ENCODE data around the gene ZNF594. TPM values are rescaled to one million over a fixed set of nuclear protein-coding genes. Genes with fewer than 3 reads are reported as not detected.

Gene ZNF594
- total and polyA plus RNA-seq, 2 of the 13 experiments (the other 11 are each of a cell fraction or from before 2014, with no cell fraction given), result 2.9 to 9.6 TPM

DNA sequence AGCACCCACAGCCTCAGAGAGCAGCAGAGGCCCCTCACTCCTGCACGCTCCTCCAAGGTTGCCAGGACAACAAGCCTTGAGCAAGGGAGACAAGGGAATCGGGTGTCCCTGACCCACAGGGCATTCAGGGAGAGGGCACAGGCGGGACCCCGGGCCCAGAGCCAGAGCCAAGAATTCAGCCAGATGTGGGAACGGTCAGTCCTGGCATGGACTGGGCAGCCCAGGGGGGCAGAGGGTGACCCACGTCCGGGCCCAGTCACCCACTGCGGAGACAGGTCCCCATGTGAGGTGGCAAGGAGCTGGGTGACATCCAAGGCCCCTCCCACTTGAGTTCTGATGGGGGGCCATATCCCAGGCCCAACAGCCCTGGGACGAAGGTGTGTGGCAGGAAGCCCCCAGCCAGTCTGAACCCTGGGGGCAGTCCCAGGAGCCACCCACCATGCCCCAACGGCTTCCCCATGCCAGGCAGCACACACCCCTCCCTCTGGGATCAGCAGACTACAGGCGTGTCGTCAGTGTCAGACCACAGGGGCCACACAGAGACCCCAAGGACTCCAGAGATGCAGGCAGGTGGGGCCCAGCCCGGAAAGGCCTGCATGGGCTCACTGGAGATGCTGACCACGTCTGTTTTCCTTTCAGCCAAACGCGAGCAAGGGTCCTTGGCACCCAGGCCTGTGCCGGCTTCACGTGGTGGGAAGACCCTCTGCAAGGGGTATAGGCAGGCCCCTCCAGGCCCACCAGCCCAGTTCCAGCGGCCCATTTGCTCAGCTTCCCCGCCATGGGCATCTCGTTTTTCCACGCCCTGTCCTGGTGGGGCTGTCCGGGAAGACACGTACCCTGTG is 52.8 kb downstream of the ZNF594 start:
- ChIA-PET POLR2A (no interaction called here), CTCF (ENCODE audit: low intra/inter-chr PET ratio, low total read pairs) (no interaction called here)
- H3K4me2 ChIP-seq (ENCODE audit: low read depth, low read length), result no peak overlapping the region
- intact Hi-C loops (cut with micrococcal nuclease; ENCODE audit: unreplicated experiment) (no loop called here), in situ Hi-C loops (cut with HindIII; ENCODE audit: extremely low pct_ligation_motif_present, low pct_unique_long_range_greater_than_20kb) (no loop called here)
- H3K9ac ChIP-seq (ENCODE audit: insufficient read depth, low read depth, low read length), result no peak overlapping the region
- H3K4me3 ChIP-seq (replicated peaks in 1 of 3; ENCODE audit: insufficient read depth in 1 of 3, low read depth in 2 of 3, low read length in 3 of 3), result no peak overlapping the region
- H3K27me3 ChIP-seq (ENCODE audit: control insufficient read depth in 1 of 2, insufficient read depth in 2 of 2, low read length in 2 of 2), result peaks cover 2 to 11% of the 10 kb centered on the region in 2 experiments; a peak in 3 of 5 replicates
- no peaks in the 10 kb centered on the region for H3K9me3 ChIP-seq (ENCODE audit: low read length)
- 30% methylated on average over 5 of the region's 24 CpGs for WGBS (ENCODE audit: low lambda C conversion rate)
- no peaks in the 10 kb centered on the region for H3K79me2 ChIP-seq (ENCODE audit: insufficient read depth, low read length)
- H3K36me3 ChIP-seq (replicated peaks in 1 of 2; ENCODE audit: control insufficient read depth in 1 of 2, insufficient read depth in 2 of 2, low read length in 2 of 2), result no peaks in the 10 kb centered on the region
- no peak for ATAC-seq
- H3K27ac ChIP-seq (ENCODE audit: extremely low read length, insufficient read depth, low read length), result no peak overlapping the region
- BruUV-seq (replicated peaks), result no TSS peak
- H4K20me1 ChIP-seq (ENCODE audit: insufficient read depth, low read length), result no peaks in the 10 kb centered on the region
- FAIRE-seq, result no peak
- no peak for DNase-seq (ENCODE audit: low spot score)
- H2AFZ ChIP-seq (ENCODE audit: low read length), result no peak overlapping the region
- peaks cover 20% of the 10 kb centered on the region for H3K4me1 ChIP-seq (ENCODE audit: insufficient read depth, low read length)
- TF ChIP-seq ZFP82 (CRISPR knock-in tag; IDR thresholded peaks at IDR 0.05; ENCODE audit: borderline replicate concordance), result no peak
- no peak for TF ChIP-seq ETV6 (CRISPR knock-in tag; conservative IDR thresholded peaks at IDR 0.05)
- TF ChIP-seq PHF5A (CRISPR knock-in tag; IDR thresholded peaks at IDR 0.05; ENCODE audit: low read depth, unreplicated experiment), result no peak
- TF ChIP-seq ZNF737 (CRISPR knock-in tag; IDR thresholded peaks at IDR 0.05; ENCODE audit: borderline replicate concordance), result no peak
- no peak for TF ChIP-seq RAD21 (CRISPR knock-in tag; IDR thresholded peaks at IDR 0.05)
- no peak for TF ChIP-seq TFDP1 (CRISPR knock-in tag; IDR thresholded peaks at IDR 0.05; ENCODE audit: borderline replicate concordance)
- no peak for TF ChIP-seq ZNF777 (CRISPR knock-in tag; IDR thresholded peaks at IDR 0.05)
- TF ChIP-seq GLMP (CRISPR knock-in tag; IDR thresholded peaks at IDR 0.05; ENCODE audit: borderline replicate concordance), result no peak
- no peak for TF ChIP-seq ZNF432 (CRISPR knock-in tag; IDR thresholded peaks at IDR 0.05; ENCODE audit: borderline replicate concordance)
- TF ChIP-seq HNRNPUL1 (IDR thresholded peaks at IDR 0.05; ENCODE audit: low read depth, low read length), result no peak
- TF ChIP-seq SMYD3 (CRISPR knock-in tag; IDR thresholded peaks at IDR 0.05), result no peak
- TF ChIP-seq, protein P1, sequence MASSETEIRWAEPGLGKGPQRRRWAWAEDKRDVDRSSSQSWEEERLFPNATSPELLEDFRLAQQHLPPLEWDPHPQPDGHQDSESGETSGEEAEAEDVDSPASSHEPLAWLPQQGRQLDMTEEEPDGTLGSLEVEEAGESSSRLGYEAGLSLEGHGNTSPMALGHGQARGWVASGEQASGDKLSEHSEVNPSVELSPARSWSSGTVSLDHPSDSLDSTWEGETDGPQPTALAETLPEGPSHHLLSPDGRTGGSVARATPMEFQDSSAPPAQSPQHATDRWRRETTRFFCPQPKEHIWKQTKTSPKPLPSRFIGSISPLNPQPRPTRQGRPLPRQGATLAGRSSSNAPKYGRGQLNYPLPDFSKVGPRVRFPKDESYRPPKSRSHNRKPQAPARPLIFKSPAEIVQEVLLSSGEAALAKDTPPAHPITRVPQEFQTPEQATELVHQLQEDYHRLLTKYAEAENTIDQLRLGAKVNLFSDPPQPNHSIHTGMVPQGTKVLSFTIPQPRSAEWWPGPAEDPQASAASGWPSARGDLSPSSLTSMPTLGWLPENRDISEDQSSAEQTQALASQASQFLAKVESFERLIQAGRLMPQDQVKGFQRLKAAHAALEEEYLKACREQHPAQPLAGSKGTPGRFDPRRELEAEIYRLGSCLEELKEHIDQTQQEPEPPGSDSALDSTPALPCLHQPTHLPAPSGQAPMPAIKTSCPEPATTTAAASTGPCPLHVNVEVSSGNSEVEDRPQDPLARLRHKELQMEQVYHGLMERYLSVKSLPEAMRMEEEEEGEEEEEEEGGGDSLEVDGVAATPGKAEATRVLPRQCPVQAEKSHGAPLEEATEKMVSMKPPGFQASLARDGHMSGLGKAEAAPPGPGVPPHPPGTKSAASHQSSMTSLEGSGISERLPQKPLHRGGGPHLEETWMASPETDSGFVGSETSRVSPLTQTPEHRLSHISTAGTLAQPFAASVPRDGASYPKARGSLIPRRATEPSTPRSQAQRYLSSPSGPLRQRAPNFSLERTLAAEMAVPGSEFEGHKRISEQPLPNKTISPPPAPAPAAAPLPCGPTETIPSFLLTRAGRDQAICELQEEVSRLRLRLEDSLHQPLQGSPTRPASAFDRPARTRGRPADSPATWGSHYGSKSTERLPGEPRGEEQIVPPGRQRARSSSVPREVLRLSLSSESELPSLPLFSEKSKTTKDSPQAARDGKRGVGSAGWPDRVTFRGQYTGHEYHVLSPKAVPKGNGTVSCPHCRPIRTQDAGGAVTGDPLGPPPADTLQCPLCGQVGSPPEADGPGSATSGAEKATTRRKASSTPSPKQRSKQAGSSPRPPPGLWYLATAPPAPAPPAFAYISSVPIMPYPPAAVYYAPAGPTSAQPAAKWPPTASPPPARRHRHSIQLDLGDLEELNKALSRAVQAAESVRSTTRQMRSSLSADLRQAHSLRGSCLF (CRISPR knock-in tag; IDR thresholded peaks at IDR 0.05; ENCODE audit: borderline replicate concordance), result no peak
- TF ChIP-seq, protein P2, sequence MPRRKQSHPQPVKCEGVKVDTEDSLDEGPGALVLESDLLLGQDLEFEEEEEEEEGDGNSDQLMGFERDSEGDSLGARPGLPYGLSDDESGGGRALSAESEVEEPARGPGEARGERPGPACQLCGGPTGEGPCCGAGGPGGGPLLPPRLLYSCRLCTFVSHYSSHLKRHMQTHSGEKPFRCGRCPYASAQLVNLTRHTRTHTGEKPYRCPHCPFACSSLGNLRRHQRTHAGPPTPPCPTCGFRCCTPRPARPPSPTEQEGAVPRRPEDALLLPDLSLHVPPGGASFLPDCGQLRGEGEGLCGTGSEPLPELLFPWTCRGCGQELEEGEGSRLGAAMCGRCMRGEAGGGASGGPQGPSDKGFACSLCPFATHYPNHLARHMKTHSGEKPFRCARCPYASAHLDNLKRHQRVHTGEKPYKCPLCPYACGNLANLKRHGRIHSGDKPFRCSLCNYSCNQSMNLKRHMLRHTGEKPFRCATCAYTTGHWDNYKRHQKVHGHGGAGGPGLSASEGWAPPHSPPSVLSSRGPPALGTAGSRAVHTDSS (CRISPR knock-in tag; conservative IDR thresholded peaks at IDR 0.05), result no peak
- no peak for TF ChIP-seq MEF2D (CRISPR knock-in tag; IDR thresholded peaks at IDR 0.05)
